Activated T-cell treated with anti-CD3 and anti-CD28 coated beads, Interleukin-2, amount 50 U/mL, for 24 hours (primary cell): ENCODE measurements around the gene ZBTB45.
A peak's percentile ranks its signal among the peaks of the same experiment; 100 is the strongest.
"Not testable (repeated sequence)": the region's sequence is repeated elsewhere in the genome, so short reads cannot be mapped to it uniquely, and the experiment has no call there.

Experiments
- DNase-seq: peaks from one replicate; pipeline ENCODE4 v3.0.0-alpha.2; 2020
- H3K27ac Mint-ChIP-seq: 2 replicates; pipeline ENCODE4 v1.8.0; 2020; ENCODE audit warnings: mild to moderate bottlenecking, mixed read lengths
- H3K27me3 Mint-ChIP-seq: 2 replicates; pipeline ENCODE4 v1.8.0; 2020; ENCODE audit warnings: mixed read lengths
- H3K36me3 Mint-ChIP-seq: 2 replicates; pipeline ENCODE4 v1.8.0; 2020; ENCODE audit warnings: low read depth, mixed read lengths
- H3K4me1 Mint-ChIP-seq: 2 replicates; pipeline ENCODE4 v1.8.0; 2020; ENCODE audit warnings: low read depth, mixed read lengths
- H3K4me3 Mint-ChIP-seq: 2 replicates; pipeline ENCODE4 v1.8.0; 2020; ENCODE audit warnings: mild to moderate bottlenecking, moderate library complexity, mixed read lengths
- H3K9me3 Mint-ChIP-seq: 2 replicates; pipeline ENCODE4 v1.8.0; 2020; ENCODE audit warnings: mixed read lengths

ZBTB45 gene

DNA sequence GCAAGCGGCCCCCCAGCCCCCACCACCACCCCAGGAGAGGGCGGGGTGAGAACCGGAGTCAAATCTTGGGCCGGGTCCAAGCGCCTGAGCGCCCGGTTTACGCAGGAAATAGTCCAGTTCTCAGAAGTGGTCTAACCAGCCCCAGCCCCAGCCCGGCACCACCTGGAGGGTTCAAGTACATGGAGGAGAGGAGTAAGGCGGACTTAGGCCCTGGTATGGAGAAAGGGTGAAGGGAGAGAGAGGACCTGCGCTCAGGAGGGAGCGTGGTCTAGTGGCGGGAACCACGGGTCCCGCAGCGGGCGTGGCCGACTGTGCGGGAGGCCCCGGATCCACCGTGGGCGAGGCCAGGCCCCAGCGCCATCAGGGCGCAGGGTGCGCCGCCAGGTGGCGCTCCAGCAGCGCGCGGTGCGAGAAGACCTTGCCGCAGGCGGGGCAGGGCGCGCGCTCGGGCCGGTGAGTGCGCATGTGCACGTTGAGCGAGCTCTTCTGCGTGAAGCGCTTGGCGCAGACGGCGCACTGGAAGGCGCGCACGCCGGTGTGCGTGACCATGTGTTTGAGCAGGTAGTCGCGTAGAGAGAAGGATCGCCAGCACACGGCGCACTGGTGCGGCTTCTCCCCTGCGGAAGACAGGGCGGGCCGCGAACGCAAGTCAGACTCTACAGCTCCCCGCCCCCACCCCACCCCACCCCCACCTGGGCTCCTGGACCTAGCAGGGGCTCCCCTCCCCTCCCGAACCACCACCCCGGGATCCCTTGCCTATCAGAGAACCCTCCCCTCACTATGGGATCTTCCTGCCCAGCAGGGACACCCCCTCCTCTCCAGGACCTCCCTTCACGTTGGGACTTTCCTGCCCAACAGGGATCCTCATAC, 5.7 kb downstream of the ZBTB45 start:
- Mint-ChIP-seq H3K4me1 (peaks cover 37% of the 10 kb centered on the region), H3K27me3 (no peaks in the 10 kb centered on the region), H3K4me3 (peak overlapping the region; percentile 88), H3K36me3 (peaks cover 44% of the 10 kb centered on the region), H3K9me3 (no peaks in the 10 kb centered on the region), H3K27ac (peak overlapping the region; percentile 93)
- DNase-seq: peak; percentile 98

DNA sequence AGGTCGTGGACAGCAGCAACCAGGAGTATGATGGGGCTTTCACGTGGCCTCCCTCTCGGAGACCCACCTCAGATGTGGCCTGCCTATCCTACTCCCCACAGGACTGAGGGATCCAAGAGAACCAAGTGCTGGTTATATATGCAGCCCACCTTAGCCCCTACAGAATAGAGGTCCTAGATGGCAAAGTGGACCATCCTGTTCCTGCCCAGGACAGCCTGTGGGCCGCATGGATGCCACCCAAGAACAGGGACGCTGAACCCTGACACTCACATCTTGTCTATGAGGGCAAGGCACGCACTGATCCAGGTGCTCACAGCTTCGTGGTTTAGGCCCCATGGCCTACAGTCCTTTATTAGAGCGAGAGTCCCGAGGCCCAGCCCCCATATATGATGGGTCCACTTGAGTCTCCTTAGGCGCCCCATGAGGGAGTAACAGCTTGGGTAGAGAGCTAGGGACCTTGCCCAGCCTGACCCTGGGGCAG, 6.4 kb downstream of the ZBTB45 start:
- Mint-ChIP-seq H3K36me3 (peaks cover 38% of the 10 kb centered on the region), H3K27me3 (no peaks in the 10 kb centered on the region), H3K4me1 (peaks cover 30% of the 10 kb centered on the region), H3K4me3 (peak overlapping the region; percentile 88), H3K9me3 (no peaks in the 10 kb centered on the region), H3K27ac (peak overlapping the region; percentile 93)
- no peak for DNase-seq

GRCh38 chr19:58511353-58512208, 8.0 kb downstream of the ZBTB45 start, which contains the start of gene SLC27A5:
TSS of gene SLC27A5 (minus strand) at chr19:58511992. CDS start at chr19:58511955, 37 bp downstream.
- DNase-seq: no peak
- H3K36me3 Mint-ChIP-seq: peaks cover 31% of the 10 kb centered on the region
- H3K4me1 Mint-ChIP-seq: peaks cover 19% of the 10 kb centered on the region
- no peak within 1 kb of the TSS for H3K27ac Mint-ChIP-seq
- no peaks in the 10 kb centered on the region for H3K27me3 Mint-ChIP-seq
- no peak within 1 kb of the TSS for H3K4me3 Mint-ChIP-seq
- H3K9me3 Mint-ChIP-seq: peaks cover 3% of the 10 kb centered on the region

GRCh38 chr19:58510084-58510862, 9.3 kb downstream of the ZBTB45 start:
- no peaks in the 10 kb centered on the region for H3K27me3 Mint-ChIP-seq
- peaks cover 18% of the 10 kb centered on the region for H3K36me3 Mint-ChIP-seq
- no peak for DNase-seq
- H3K27ac Mint-ChIP-seq: no peak overlapping the region
- H3K4me3 Mint-ChIP-seq: no peak overlapping the region
- H3K4me1 Mint-ChIP-seq: peaks cover 9% of the 10 kb centered on the region
- peaks cover 3% of the 10 kb centered on the region for H3K9me3 Mint-ChIP-seq

- Mint-ChIP-seq H3K4me3 (no peak overlapping the region), H3K36me3 (peaks cover 14% of the 10 kb centered on the region), H3K9me3 (peaks cover 3% of the 10 kb centered on the region), H3K4me1 (peaks cover 6% of the 10 kb centered on the region), H3K27me3 (no peaks in the 10 kb centered on the region), H3K27ac (no peak overlapping the region)
- no peak for DNase-seq
Measured at GRCh38 chr19:58509731-58510083, 9.9 kb downstream of the ZBTB45 start.

- not testable (repeated sequence) for H3K4me1 Mint-ChIP-seq, DNase-seq, H3K4me3 Mint-ChIP-seq, H3K27ac Mint-ChIP-seq, H3K9me3 Mint-ChIP-seq, H3K36me3 Mint-ChIP-seq, H3K27me3 Mint-ChIP-seq
Measured at GRCh38 chr19:58507602-58508223, 11.9 kb downstream of the ZBTB45 start.

- Mint-ChIP-seq H3K27me3 (no peaks in the 10 kb centered on the region), H3K9me3 (peaks cover 6% of the 10 kb centered on the region), H3K4me3 (peak overlapping the region; percentile 89), H3K36me3 (peaks cover 15% of the 10 kb centered on the region), H3K4me1 (peaks cover 30% of the 10 kb centered on the region), H3K27ac (peak overlapping the region; percentile 57)
- no peak for DNase-seq
Measured at GRCh38 chr19:58500242-58500641, 19.4 kb downstream of the ZBTB45 start.

- peak; percentile 98 for DNase-seq
- peaks cover 18% of the 10 kb centered on the region for H3K36me3 Mint-ChIP-seq
- H3K27ac Mint-ChIP-seq: peak overlapping the region; percentile 91
- peaks cover 6% of the 10 kb centered on the region for H3K9me3 Mint-ChIP-seq
- peak overlapping the region; percentile 89 for H3K4me3 Mint-ChIP-seq
- no peaks in the 10 kb centered on the region for H3K27me3 Mint-ChIP-seq
- H3K4me1 Mint-ChIP-seq: peaks cover 33% of the 10 kb centered on the region
Measured at GRCh38 chr19:58499021-58499927, 20.3 kb downstream of the ZBTB45 start.

DNA sequence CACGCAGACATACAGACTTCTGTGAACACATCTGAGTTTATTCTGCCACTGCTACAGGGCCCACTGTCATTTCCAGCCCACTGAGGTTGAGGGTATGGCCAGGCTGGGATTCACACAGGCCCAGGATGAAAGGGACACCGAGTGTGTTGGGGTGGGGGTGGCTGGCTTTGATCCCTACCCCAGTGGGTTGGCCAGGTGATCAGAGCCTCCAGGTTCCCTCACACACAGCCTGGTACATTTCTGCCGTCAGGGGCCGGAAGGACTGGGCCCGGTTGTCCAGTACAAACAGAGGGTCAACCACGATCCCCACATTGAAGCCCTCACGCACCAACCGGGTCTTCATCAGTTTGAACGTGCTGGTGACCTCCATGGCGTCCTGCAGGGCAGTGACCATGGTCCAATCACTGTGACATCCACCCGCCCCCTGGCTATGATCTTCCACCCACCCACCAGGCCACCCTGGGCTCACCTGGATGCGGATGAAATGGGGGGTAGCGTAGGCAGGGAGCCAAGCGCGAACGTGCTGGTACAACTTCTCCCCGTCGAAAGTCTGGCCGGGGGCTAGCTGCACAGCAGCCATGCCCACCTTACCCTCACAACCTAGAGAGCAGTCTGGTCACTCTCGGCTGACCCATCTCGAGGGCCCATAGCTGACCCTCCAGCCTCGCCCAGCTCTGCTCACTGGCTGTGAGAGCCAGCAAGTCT, 21.1 kb downstream of the ZBTB45 start:
- Mint-ChIP-seq H3K27ac (peak overlapping the region; percentile 91), H3K4me3 (peak overlapping the region; percentile 89), H3K27me3 (no peaks in the 10 kb centered on the region), H3K4me1 (peaks cover 33% of the 10 kb centered on the region), H3K9me3 (peaks cover 5% of the 10 kb centered on the region), H3K36me3 (peaks cover 18% of the 10 kb centered on the region)
- DNase-seq: no peak

- Mint-ChIP-seq H3K9me3 (peaks cover 5% of the 10 kb centered on the region), H3K27ac (peak overlapping the region; percentile 47), H3K4me3 (peak overlapping the region; percentile 89), H3K36me3 (peaks cover 18% of the 10 kb centered on the region), H3K27me3 (no peaks in the 10 kb centered on the region), H3K4me1 (peaks cover 33% of the 10 kb centered on the region)
- DNase-seq: no peak
Measured at GRCh38 chr19:58497634-58498170, 21.9 kb downstream of the ZBTB45 start.

DNA sequence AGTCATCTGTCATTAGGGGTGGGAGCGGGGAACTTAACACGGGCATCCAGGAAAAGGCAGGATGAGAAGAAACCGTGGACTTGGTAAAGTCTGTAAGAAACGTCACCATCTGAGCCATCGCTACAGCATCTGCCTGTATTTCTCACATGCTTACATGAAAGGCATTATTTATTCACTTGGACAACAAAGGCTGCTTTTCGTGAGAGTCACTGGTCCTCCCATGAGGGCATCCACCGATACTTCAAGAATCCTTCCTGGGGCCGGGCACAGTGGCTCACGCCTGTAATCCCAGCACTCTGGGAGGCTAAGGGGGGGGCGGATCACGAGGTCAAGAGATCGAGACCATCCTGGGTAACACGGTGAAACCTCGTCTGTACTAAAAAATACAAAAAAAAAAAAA, 27.3 kb downstream of the ZBTB45 start:
- peaks cover 22% of the 10 kb centered on the region for H3K36me3 Mint-ChIP-seq
- H3K27ac Mint-ChIP-seq: no peak overlapping the region
- H3K4me1 Mint-ChIP-seq: peaks cover 32% of the 10 kb centered on the region

GRCh38 chr19:58491393-58491792, 28.2 kb downstream of the ZBTB45 start:
- H3K4me1 Mint-ChIP-seq: peaks cover 30% of the 10 kb centered on the region
- DNase-seq: no peak
- H3K27me3 Mint-ChIP-seq: no peaks in the 10 kb centered on the region
- H3K4me3 Mint-ChIP-seq: no peak overlapping the region
- H3K36me3 Mint-ChIP-seq: peaks cover 19% of the 10 kb centered on the region
- H3K27ac Mint-ChIP-seq: no peak overlapping the region
- no peaks in the 10 kb centered on the region for H3K9me3 Mint-ChIP-seq

More for the DNA sequence above, 27.3 kb downstream of the ZBTB45 start:
- DNase-seq: no peak
- H3K4me3 Mint-ChIP-seq: no peak overlapping the region
- no peaks in the 10 kb centered on the region for H3K27me3 Mint-ChIP-seq
- no peaks in the 10 kb centered on the region for H3K9me3 Mint-ChIP-seq
